Measurements from ENCODE around the gene RET.

- TF ChIP-seq RAD21 (IDR thresholded peaks at IDR 0.05 in 1 of 2, conservative IDR thresholded peaks at IDR 0.05 in 1 of 2; ENCODE audit: low read depth in 2 of 2, low read length in 2 of 2) (no peak), TAF1 (IDR thresholded peaks at IDR 0.05; ENCODE audit: low read depth, low read length) (no peak), TEAD4 (IDR thresholded peaks at IDR 0.05; ENCODE audit: low read depth, low read length) (no peak), CTCF (IDR thresholded peaks at IDR 0.05; ENCODE audit: control extremely low read depth in 1 of 3, insufficient read depth in 1 of 3, low read depth in 1 of 3, low read length in 3 of 3) (no peak), SP1 (IDR thresholded peaks at IDR 0.05; ENCODE audit: low read depth, low read length) (no peak), POLR2AphosphoS5 (IDR thresholded peaks at IDR 0.05; ENCODE audit: low read depth, low read length) (no peak), RFX5 (IDR thresholded peaks at IDR 0.05; ENCODE audit: borderline replicate concordance, low read depth, low read length) (no peak), JUN (IDR thresholded peaks at IDR 0.05; ENCODE audit: low read depth, low read length) (no peak), CEBPB (IDR thresholded peaks at IDR 0.05; ENCODE audit: low read depth, low read length) (no peak)
Measured at GRCh38 chr10:43039624-43040481, 37.0 kb upstream of the RET start.

Data from H1 (cell line).